Upper lobe of left lung (tissue), 4 donors: ENCODE data around the gene PDLIM4.

ENCODE experiments used
- EP300 ChIP-seq, 4 donors: sonication (generic); formaldehyde crosslinking; IDR thresholded peaks; one replicate each; pipeline ENCODE4 v1.5.1; 2017; ENCODE audit warnings: antibody characterized with exemption in 4 of 4, control low read depth in 2 of 4
- POLR2A ChIP-seq, 4 donors: fragments of 450-650 bp; IDR thresholded peaks; one replicate each; pipeline ENCODE4 v1.5.1; 2016 to 2017; ENCODE audit warnings: antibody characterized with exemption in 4 of 4, mild to moderate bottlenecking in 2 of 4
- POLR2AphosphoS5 ChIP-seq, 2 donors: sonication (generic); formaldehyde crosslinking; IDR thresholded peaks; one replicate each; pipeline ENCODE4 v1.5.1; 2017; ENCODE audit warnings: antibody characterized with exemption in 2 of 2
- TF ChIP-seq, protein P1 (sequence below), 6 experiments: fragments of 450-650 bp in 4 of 6; fragments of 200-600 bp in 2 of 6; sonication (generic) in 2 of 6; IDR thresholded peaks; one replicate each; pipeline ENCODE4 v1.5.1; 2016 to 2019; ENCODE audit warnings: antibody characterized with exemption in 6 of 6

DNA sequence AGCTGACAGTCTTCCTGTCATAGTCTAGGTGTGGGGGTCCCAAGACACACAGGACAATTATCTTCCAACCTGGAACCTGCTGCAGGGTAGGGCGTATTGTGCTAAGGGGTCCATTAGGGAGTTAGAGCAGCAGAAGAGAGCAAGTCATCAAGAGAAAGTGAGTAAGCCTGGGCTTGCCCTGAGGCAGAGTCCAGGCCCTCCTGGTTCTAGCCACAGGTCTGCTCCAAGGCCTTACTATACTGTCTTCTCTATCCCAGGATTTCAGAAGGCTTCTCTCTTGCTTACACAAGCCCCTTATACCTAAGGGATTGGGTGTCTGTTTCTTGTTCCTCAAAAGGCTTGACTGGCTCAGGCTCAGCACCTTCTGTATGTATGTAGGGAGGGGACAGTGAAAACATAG lies 37.5 kb upstream of the PDLIM4 start:
- TF ChIP-seq POLR2A (IDR thresholded peaks at IDR 0.05) (no peak), EP300 (IDR thresholded peaks at IDR 0.05) (no peak), POLR2AphosphoS5 (IDR thresholded peaks at IDR 0.05) (no peak)
- TF ChIP-seq, protein P1, sequence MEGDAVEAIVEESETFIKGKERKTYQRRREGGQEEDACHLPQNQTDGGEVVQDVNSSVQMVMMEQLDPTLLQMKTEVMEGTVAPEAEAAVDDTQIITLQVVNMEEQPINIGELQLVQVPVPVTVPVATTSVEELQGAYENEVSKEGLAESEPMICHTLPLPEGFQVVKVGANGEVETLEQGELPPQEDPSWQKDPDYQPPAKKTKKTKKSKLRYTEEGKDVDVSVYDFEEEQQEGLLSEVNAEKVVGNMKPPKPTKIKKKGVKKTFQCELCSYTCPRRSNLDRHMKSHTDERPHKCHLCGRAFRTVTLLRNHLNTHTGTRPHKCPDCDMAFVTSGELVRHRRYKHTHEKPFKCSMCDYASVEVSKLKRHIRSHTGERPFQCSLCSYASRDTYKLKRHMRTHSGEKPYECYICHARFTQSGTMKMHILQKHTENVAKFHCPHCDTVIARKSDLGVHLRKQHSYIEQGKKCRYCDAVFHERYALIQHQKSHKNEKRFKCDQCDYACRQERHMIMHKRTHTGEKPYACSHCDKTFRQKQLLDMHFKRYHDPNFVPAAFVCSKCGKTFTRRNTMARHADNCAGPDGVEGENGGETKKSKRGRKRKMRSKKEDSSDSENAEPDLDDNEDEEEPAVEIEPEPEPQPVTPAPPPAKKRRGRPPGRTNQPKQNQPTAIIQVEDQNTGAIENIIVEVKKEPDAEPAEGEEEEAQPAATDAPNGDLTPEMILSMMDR (IDR thresholded peaks at IDR 0.05): no peak
